Measurements from ENCODE around the gene COQ8A.
"Not testable (repeated sequence)": the region's sequence is repeated elsewhere in the genome, so short reads cannot be mapped to it uniquely, and the experiment has no call there.

Gene COQ8A

DNA sequence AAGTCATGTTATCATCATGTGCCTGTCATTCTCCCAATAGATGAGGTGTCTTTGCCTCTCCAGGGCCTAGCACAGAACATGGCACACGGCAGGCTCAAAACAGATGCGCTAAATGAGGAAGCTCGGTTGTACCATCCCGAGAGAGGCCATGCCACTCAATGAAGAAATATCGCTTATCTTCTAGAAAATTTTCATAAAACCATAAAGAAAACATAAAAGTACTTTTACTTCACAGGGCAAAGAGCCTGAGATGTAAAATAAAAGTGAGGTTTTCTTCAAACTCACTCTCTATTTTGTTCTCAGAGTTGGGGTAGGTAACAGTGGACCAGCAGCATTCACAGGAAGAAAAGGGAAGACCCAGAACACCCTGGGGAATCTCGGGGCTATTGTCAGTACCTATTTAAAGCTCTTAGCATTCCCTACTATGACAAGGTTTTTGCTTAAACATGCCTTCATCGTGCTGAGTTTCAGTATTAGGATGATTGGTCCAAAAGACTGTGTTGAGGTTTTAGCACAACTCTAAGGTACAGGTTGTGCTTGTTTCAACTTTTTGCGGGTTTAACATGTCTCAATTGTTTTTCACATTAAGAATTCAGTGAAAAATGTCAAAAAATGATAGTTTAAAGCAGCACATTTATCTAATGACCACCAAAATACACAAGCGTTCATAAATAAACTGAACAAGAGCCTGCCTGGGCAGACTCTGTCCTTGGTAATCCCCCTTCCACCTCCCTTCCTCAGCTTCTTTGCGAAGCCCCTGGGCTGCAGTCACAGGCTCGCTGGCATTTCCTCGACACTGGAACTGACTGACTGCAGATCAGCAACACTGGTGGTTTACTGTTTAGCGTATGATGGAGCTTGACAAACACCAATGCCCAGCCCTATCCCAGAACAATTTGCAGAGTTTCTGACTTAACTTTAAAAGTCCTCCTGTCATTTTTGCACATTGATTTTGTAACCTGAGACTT is 55.6 kb downstream of the COQ8A start:
- no peak overlapping the region for H3K4me3 ChIP-seq (ENCODE audit: low read depth, low read length)
- CTCF ChIA-PET: interaction anchor here (1.1 to 1.3 kb wide), 2 partner anchors 9 to 19 kb away, joined by 3 read pairs; no protein-coding TSS in a partner anchor
- POLR2A ChIA-PET: interaction anchor here (1.0 kb wide), 1 partner anchor 12 kb away, joined by 4 read pairs; no protein-coding TSS in a partner anchor
- no peak for DNase-seq (ENCODE audit: low read depth, low spot score)
- TF ChIP-seq CTCF (IDR thresholded peaks at IDR 0.05; ENCODE audit: insufficient read depth, low read length, missing control alignments): no peak

GRCh38 chr1:226999579-226999978 is 59.5 kb downstream of the COQ8A start:
- H3K4me3 ChIP-seq (ENCODE audit: low read depth, low read length); CTCF ChIA-PET; POLR2A ChIA-PET; DNase-seq (ENCODE audit: low read depth, low spot score): not testable (repeated sequence)

- CTCF ChIA-PET: no interaction called here
- DNase-seq (ENCODE audit: low read depth, low spot score): no peak
- POLR2A ChIA-PET: no interaction called here
Observed at GRCh38 chr1:227002531-227003049, 62.5 kb downstream of the COQ8A start.

DNA sequence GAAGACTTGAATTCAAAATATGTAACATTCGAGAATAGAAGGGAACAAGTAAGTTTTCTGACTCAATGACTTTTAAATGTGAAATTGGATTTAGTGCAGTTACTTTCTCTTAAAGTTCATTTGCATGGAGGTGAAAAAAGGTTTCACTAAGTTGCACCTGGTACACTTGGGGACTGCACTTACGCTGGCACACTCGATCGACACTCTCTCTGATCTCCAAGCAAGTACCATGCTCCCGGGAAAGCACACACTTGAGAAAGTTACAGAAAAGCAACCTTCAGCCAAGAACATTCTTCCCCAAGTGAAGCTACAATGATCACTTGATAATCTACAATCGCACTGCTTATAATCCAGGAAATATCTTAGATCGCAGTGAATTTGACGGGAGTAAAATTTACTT is 63.1 kb downstream of the COQ8A start:
- ChIA-PET CTCF (no interaction called here), POLR2A (no interaction called here)
- H3K4me3 ChIP-seq (ENCODE audit: low read depth, low read length): no peak overlapping the region
- no peak for TF ChIP-seq CTCF (IDR thresholded peaks at IDR 0.05; ENCODE audit: insufficient read depth, low read length, missing control alignments)
- no peak for DNase-seq (ENCODE audit: low read depth, low spot score)

More at GRCh38 chr1:227002531-227003049, 62.5 kb downstream of the COQ8A start:
- TF ChIP-seq CTCF (IDR thresholded peaks at IDR 0.05; ENCODE audit: insufficient read depth, low read length, missing control alignments): no peak
- H3K4me3 ChIP-seq (ENCODE audit: low read depth, low read length): no peak overlapping the region

DNA sequence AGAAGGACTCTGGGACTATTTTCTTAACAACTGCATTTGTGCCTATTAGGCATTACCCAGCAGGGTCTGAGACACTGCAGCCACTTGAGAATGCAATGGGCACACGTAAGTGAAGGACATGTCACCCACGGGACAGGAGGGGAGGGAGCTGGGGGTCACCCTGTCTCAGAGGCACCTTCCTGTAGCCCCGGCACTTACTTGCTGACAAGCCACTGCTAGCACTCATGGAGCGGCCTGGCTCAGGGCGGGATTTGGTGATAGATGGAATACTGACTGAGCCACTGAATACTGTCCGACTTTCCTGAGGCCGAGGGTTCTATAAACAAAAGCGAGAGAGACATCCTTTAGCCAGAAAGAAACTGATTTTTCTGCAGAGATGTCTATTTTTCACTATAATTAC is 64.7 kb downstream of the COQ8A start:
- TF ChIP-seq CTCF (IDR thresholded peaks at IDR 0.05; ENCODE audit: insufficient read depth, low read length, missing control alignments): no peak
- no peak for DNase-seq (ENCODE audit: low read depth, low spot score)
- ChIA-PET CTCF (interaction anchor here (1.5 kb wide), 1 partner anchor 9 kb away, joined by 3 read pairs; no protein-coding TSS in a partner anchor), POLR2A (no interaction called here)
- no peak overlapping the region for H3K4me3 ChIP-seq (ENCODE audit: low read depth, low read length)

GRCh38 chr1:227006226-227006796 is 66.2 kb downstream of the COQ8A start:
- H3K4me3 ChIP-seq (ENCODE audit: low read depth, low read length): no peak overlapping the region
- CTCF ChIA-PET: no interaction called here
- no peak for DNase-seq (ENCODE audit: low read depth, low spot score)
- POLR2A ChIA-PET: no interaction called here
- no peak for TF ChIP-seq CTCF (IDR thresholded peaks at IDR 0.05; ENCODE audit: insufficient read depth, low read length, missing control alignments)

Data from AG04449 (cell line).